A549 treated with AZD9567 at 1 μM for 4 hours (cell line): ENCODE measurements around the gene KLHL26. TPM values are rescaled to one million over a fixed set of nuclear protein-coding genes. Genes with fewer than 3 reads are reported as not detected.

Source experiments
- total RNA-seq: library from RNA; stranded (reverse); fragments of 200-300 nt; extraction: Qiagen RNA extraction; gene quantifications from 5 replicates; pipeline ENCODE4 v1.2.3, GENCODE V29; 2022; ENCODE audit not compliant: insufficient read depth

Gene KLHL26
- total RNA-seq: 3.6 to 4.6 TPM (median 4.0 TPM) in 5 replicates

DNA sequence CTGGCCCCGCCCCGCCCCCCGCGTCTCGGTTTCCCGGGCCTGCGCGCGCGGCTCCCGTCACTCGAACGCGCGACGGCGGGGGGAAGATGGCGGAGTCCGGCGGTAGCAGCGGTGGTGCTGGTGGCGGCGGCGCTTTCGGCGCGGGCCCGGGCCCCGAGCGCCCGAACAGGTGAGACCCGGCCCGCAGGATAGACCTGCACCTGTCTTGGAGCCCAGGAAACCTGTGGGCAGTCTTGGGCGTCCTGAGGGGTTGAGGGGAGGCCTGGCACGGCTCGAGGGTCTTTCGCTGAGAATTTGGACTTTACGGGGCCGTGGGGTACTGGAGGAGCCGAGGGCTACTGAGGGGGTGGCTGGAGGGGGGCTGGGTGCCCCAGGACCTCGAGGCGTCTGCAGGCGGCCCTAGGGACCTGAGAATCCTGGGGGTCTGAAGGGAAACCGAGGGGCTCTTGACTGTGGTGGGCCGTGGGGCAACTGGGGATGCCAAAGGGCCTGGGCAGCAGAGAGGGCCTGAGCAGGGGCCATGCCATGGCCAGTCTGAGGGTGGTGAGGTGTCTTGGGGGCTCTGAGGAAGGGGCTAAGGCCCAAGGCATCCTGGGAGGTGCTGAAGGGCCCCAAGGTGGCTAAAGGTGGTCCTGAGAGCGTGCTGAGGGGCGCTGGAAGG is at the start of gene KLHL26:
TSS of gene KLHL26 (plus strand) at position 60 of the 661 bp plus-strand sequence. CDS start at position 87, 27 bp downstream.

DNA sequence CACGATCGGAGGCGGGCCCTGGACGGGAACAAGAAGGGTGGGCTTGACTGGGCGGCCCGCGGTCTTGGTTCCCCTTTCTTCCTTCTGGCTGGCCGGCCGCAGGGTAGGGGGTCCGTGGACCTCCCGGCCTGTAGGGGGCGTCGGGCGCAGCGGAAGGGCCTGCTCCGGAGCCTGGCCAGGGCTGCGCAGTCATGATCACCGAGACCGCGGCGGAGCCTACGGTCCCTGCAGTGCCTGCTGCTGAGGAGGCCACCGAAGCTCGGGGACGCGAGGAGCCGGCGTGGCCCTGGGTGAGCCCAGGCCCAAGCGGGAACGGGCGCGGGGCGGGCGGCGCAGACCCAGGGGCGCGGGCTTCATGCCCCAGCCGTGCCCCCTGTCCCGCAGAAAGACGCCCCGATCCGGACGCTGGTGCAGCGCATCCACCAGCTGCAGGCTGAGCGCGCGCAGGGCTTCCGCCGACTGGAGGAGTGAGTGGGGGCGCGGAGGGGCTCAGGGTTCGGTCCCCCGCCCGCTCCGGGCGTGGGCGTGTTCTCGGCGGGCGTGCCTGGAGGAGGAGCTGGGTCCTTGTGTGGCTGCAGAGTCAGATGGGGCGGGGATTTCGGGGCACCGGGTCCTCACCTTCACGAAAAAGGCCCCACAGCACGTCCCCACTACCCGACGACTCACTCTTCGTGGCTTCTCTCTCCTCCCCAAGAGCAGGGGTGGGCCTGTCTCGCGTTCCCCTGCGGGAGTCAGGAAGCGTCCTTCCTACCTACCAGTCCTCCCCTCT is 48.0 kb upstream of the KLHL26 start, which contains the start of gene REX1BD:
TSS of gene REX1BD (plus strand) at position 188 of the 769 bp plus-strand sequence. CDS start at position 192, 4 bp downstream.

DNA sequence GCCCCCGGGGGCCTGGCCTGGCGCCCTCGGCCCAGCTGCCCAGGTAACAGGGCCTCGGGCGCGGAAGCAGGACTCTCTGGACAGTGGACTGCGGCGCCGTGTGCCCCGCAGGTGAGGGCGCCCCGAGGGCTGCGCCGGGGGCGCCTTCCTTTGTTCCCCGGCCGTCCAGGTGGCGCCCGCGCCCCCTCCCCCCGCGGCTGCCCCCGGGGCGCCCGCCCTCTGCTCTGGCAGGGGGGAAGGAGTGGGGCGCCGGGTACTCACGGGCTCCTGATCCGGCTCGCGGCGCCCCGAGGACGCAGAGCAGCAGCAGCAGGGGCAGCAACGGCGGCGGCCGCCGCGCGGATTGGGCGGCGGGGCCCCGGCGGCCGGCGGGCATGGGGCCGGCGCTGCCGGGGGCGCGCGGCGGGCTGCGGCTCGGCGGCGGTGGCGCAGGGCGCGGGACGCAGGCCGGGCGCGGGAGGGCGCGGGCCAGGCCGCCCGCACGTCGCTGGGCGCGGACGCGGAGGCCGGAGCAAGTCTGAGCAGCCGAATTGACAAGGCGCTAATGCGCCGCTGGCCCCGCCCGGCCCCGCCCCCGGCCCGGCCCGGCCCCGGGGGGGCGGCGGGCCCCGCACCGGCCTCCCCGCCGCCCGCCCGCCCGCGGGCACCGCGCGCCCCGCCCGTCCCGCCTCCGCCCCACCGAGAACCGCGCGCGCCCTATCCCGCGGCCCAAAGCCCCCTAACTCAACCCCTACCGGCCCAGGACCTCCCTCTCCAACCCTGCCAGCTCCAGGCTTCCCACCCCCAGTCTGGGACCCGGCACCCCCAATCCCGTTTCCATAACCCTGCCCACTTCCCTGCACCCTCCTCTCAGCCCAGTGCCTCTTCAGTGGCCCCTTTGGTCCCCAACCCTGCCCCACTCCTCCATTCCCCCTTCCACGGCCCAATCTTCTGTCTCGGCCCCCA is 30.3 kb upstream of the KLHL26 start, which contains the start of gene CRLF1:
TSS of gene CRLF1 (minus strand) at position 519 of the 945 bp plus-strand sequence. CDS start at position 376, 143 bp downstream.

GRCh38 chr19:18612772-18613588 is 23.8 kb upstream of the KLHL26 start, which contains the start of gene TMEM59L:
Gene TMEM59L, plus strand, starts transcription at chr19:18612870. Its CDS starts 89 bp downstream, at chr19:18612959.

DNA sequence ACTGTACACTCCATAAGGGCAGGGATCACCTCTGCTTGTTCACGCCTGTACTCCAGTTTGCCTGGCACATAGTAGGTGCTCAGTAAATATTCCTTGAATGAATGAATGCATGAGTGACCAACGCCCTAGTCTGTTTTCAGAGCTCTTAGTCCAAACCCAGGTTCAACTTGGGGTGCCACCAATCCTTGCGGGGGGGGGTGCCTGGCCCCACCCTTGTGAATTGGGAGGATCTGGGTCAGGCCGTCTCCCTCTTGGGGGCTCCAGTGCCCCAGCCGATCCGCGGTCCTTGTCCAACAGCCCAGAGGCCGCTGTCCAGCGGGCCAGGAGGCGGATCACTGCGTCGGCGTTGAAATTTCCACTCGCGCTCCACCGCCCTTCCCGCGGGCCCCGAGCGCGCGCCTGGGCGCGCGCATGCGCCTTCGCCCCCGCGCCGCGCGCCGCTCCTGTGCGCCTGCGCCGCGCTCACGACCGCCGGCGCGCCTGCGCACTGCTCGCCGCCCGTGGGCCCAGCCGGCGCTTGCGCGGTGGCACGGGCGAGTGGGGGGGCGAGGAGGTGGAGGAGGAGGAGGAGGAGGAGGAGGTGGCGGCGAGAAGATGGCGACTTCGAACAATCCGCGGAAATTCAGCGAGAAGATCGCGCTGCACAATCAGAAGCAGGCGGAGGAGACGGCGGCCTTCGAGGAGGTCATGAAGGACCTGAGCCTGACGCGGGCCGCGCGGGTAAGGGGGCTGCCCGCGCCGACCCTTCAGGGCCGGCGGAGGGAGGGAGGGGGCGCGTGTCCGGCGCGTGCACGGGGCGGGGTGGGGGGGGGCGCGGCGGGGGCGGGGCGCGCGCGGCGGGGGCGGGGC is 46.5 kb downstream of the KLHL26 start, which contains the start of gene CRTC1:
TSS of gene CRTC1 (plus strand) at position 572 of the 849 bp plus-strand sequence. CDS start at position 595, 23 bp downstream.

Other genes with a start within 250 kb of the KLHL26 start
- 0.03 TPM in 1 of 5 replicates, not detected in the others for gene LRRC25, start 239.4 kb upstream of the KLHL26 start, total RNA-seq
- gene SSBP4, start 217.6 kb upstream of the KLHL26 start, total RNA-seq: 46.0 to 50.4 TPM (median 49.2 TPM) in 5 replicates
- gene ISYNA1, start 198.9 kb upstream of the KLHL26 start, total RNA-seq: 26.9 to 45.1 TPM (median 44.5 TPM) in 5 replicates
- 3.5 to 5.9 TPM (median 5.2 TPM) in 5 replicates for gene ELL, start 115.0 kb upstream of the KLHL26 start, total RNA-seq
- 110 to 150 TPM (median 146 TPM) in 5 replicates for gene FKBP8, start 93.5 kb upstream of the KLHL26 start, total RNA-seq
- 89.9 to 108 TPM (median 98.8 TPM) in 5 replicates for gene KXD1, start 79.2 kb upstream of the KLHL26 start, total RNA-seq
- 1,038 to 1,235 TPM (median 1,207 TPM) in 5 replicates for gene UBA52, start 65.2 kb upstream of the KLHL26 start, total RNA-seq
- gene REX1BD, start 48.2 kb upstream of the KLHL26 start, total RNA-seq: 20.8 to 63.5 TPM (median 56.7 TPM) in 5 replicates
- 1.9 to 7.8 TPM (median 7.0 TPM) in 5 replicates for gene CRLF1, start 30.2 kb upstream of the KLHL26 start, total RNA-seq
- gene TMEM59L, start 24.2 kb upstream of the KLHL26 start, total RNA-seq: 5.7 to 15.3 TPM (median 5.8 TPM) in 5 replicates
- 3.4 to 4.9 TPM (median 4.4 TPM) in 5 replicates for gene CRTC1, start 46.7 kb downstream of the KLHL26 start, total RNA-seq
- 0.11 to 0.15 TPM (median 0.13 TPM) in 4 of 5 replicates, not detected in the other for gene COMP, start 154.3 kb downstream of the KLHL26 start, total RNA-seq
- gene UPF1, start 194.9 kb downstream of the KLHL26 start, total RNA-seq: 34.4 to 44.3 TPM (median 42.9 TPM) in 5 replicates